SK-N-SH treated with all-trans-retinoic acid at 6 μM for 48 hours (cell line): ENCODE data around the gene HTN3.

Experiments used
- BACH2 ChIP-seq: fragments of 250-450 bp; sonication (Bioruptor Pico); IDR thresholded peaks from 2 replicates; pipeline ENCODE4 v1.9.0; 2021; ENCODE audit warnings: mild to moderate bottlenecking, borderline replicate concordance
- CREB5 ChIP-seq: fragments of 250-450 bp; sonication (Bioruptor Pico); IDR thresholded peaks from 2 replicates; pipeline ENCODE4 v1.5.1; 2020; ENCODE audit warnings: low read depth, mild to moderate bottlenecking, moderate library complexity
- ESRRG ChIP-seq: fragments of 250-450 bp; sonication (Bioruptor Pico); IDR thresholded peaks from 2 replicates; pipeline ENCODE4 v1.6.1; 2021; ENCODE audit warnings: mild to moderate bottlenecking
- ISL1 ChIP-seq: fragments of 250-450 bp; sonication (Bioruptor Pico); IDR thresholded peaks from 2 replicates; pipeline ENCODE4 v2.1.2; 2022; ENCODE audit warnings: mild to moderate bottlenecking, moderate library complexity
- PATZ1 ChIP-seq: fragments of 250-450 bp; sonication (Bioruptor Pico); IDR thresholded peaks from 2 replicates; pipeline ENCODE4 v1.8.0; 2020; ENCODE audit warnings: mild to moderate bottlenecking, moderate library complexity, borderline replicate concordance
- POU6F1 ChIP-seq: fragments of 250-450 bp; sonication (Bioruptor Pico); IDR thresholded peaks from 2 replicates; pipeline ENCODE4 v1.8.0; 2021; ENCODE audit warnings: low read depth, mild to moderate bottlenecking, moderate library complexity, borderline replicate concordance
- PPARA ChIP-seq: fragments of 250-450 bp; sonication (Bioruptor Pico); IDR thresholded peaks from 2 replicates; pipeline ENCODE4 v1.5.0; 2020; ENCODE audit warnings: mild to moderate bottlenecking, borderline replicate concordance
- RARB ChIP-seq: fragments of 250-450 bp; sonication (Bioruptor Pico); IDR thresholded peaks from 2 replicates; pipeline ENCODE4 v1.8.0; 2021; ENCODE audit warnings: mild to moderate bottlenecking, moderate library complexity
- TOX ChIP-seq: fragments of 250-450 bp; sonication (Bioruptor Pico); IDR thresholded peaks from 2 replicates; pipeline ENCODE4 v1.8.0; 2021; ENCODE audit warnings: mild to moderate bottlenecking, moderate library complexity, borderline replicate concordance
- ZC3H10 ChIP-seq: fragments of 250-450 bp; sonication (Bioruptor Pico); IDR thresholded peaks from 2 replicates; pipeline ENCODE4 v1.5.1; 2021; ENCODE audit warnings: mild to moderate bottlenecking, moderate library complexity
- ZFP3 ChIP-seq: fragments of 250-450 bp; sonication (Bioruptor Pico); IDR thresholded peaks from 2 replicates; pipeline ENCODE4 v1.5.0; 2020; ENCODE audit warnings: mild to moderate bottlenecking, moderate library complexity

GRCh38 chr4:70008771-70009170, 19.5 kb upstream of the HTN3 start:
- TF ChIP-seq ZC3H10 (CRISPR knock-in tag) = no peak
- TF ChIP-seq PATZ1 (CRISPR knock-in tag) = no peak
- TF ChIP-seq PPARA (CRISPR knock-in tag) = no peak
- TF ChIP-seq TOX = no peak
- no peak for TF ChIP-seq ESRRG
- no peak for TF ChIP-seq POU6F1
- no peak for TF ChIP-seq ZFP3 (CRISPR knock-in tag)
- TF ChIP-seq RARB (CRISPR knock-in tag) = no peak
- no peak for TF ChIP-seq BACH2 (CRISPR knock-in tag)
- TF ChIP-seq CREB5 (CRISPR knock-in tag) = no peak
- no peak for TF ChIP-seq ISL1 (CRISPR knock-in tag)
